ENCODE data around the gene KIF9. TPM values are rescaled to one million over a fixed set of nuclear protein-coding genes. Genes with fewer than 3 reads are reported as not detected.

Gene KIF9
- total and polyA plus RNA-seq, 10 donors, result 3.8 to 15.8 (median 6.7) TPM

DNA sequence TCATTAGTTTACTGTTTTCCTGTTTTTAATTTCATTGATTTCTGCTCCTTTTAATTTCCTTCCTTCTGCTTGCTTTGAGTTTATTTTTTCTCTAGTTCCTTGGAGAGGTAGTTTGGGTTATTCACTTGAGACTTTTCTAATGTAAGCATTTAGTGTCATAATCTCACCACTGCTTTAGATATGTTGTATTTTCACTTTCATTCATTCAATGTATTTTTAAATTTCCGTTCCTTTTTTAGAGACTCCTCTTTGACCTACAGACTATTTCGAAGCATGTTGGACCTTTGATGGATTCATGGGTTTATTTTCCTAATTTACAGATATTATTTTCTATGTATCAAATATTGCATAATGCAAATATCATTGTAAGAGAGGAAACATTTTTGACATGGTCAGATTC, 23.4 kb upstream of the KIF9 start:
- Histone ChIP-seq H3K4me1 (peaks cover 0 to 19% (median 6%) of the 10 kb centered on the region in 6 donors), H3K9me3 (no peaks in the 10 kb centered on the region), H3K27me3 (replicated peaks in 1 of 7) (no peaks in the 10 kb centered on the region), H3K27ac (no peak overlapping the region), H3K36me3 (peaks cover 0 to 64% (median 22%) of the 10 kb centered on the region in 6 donors), H3K4me3 (no peak overlapping the region)
- no peak for DNase-seq
- no peak for TF ChIP-seq POLR2A (IDR thresholded peaks at IDR 0.05)
- no peak for TF ChIP-seq POLR2AphosphoS5 (IDR thresholded peaks at IDR 0.05)
- TF ChIP-seq, protein P1, sequence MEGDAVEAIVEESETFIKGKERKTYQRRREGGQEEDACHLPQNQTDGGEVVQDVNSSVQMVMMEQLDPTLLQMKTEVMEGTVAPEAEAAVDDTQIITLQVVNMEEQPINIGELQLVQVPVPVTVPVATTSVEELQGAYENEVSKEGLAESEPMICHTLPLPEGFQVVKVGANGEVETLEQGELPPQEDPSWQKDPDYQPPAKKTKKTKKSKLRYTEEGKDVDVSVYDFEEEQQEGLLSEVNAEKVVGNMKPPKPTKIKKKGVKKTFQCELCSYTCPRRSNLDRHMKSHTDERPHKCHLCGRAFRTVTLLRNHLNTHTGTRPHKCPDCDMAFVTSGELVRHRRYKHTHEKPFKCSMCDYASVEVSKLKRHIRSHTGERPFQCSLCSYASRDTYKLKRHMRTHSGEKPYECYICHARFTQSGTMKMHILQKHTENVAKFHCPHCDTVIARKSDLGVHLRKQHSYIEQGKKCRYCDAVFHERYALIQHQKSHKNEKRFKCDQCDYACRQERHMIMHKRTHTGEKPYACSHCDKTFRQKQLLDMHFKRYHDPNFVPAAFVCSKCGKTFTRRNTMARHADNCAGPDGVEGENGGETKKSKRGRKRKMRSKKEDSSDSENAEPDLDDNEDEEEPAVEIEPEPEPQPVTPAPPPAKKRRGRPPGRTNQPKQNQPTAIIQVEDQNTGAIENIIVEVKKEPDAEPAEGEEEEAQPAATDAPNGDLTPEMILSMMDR (IDR thresholded peaks at IDR 0.05 in 8 of 11, conservative IDR thresholded peaks at IDR 0.05 in 3 of 11), result no peak
- intact Hi-C loops (cut with DNase I; ENCODE audit: low total_unique reads), result no loop called here
- WGBS, 5 donors, result 59 to 72% (median 71%) methylated on average over 2 of the region's 2 CpGs

DNA sequence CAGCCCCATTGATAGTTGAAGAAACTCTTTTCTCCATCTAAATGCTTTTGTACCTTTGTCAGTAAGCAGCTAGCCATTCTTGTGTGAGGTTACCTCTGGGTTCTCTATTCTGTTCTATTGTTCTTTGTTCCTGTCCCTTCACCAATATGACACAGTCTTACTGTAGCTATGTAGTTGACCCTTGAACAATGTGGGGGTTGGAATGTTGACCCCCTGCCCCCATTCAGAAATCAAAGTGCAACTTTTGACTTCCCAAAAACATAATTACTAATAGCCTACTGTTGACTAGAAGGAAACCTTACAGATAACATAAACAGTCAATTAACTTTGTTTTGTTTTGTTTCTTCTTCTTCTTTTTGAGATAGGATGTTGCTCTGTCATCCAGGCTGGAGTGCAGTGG, 18.9 kb upstream of the KIF9 start:
- no peak for DNase-seq
- Histone ChIP-seq H3K27me3 (replicated peaks in 1 of 7) (no peaks in the 10 kb centered on the region), H3K4me3 (no peak overlapping the region), H3K27ac (no peak overlapping the region), H3K4me1 (peaks cover 0 to 48% (median 22%) of the 10 kb centered on the region in 6 donors), H3K9me3 (no peaks in the 10 kb centered on the region), H3K36me3 (peaks cover 0 to 57% (median 22%) of the 10 kb centered on the region in 6 donors)
- TF ChIP-seq POLR2A (IDR thresholded peaks at IDR 0.05), result no peak
- TF ChIP-seq, protein P1 (IDR thresholded peaks at IDR 0.05 in 8 of 11, conservative IDR thresholded peaks at IDR 0.05 in 3 of 11), result no peak
- intact Hi-C loops (cut with DNase I; ENCODE audit: low total_unique reads), result no loop called here

DNA sequence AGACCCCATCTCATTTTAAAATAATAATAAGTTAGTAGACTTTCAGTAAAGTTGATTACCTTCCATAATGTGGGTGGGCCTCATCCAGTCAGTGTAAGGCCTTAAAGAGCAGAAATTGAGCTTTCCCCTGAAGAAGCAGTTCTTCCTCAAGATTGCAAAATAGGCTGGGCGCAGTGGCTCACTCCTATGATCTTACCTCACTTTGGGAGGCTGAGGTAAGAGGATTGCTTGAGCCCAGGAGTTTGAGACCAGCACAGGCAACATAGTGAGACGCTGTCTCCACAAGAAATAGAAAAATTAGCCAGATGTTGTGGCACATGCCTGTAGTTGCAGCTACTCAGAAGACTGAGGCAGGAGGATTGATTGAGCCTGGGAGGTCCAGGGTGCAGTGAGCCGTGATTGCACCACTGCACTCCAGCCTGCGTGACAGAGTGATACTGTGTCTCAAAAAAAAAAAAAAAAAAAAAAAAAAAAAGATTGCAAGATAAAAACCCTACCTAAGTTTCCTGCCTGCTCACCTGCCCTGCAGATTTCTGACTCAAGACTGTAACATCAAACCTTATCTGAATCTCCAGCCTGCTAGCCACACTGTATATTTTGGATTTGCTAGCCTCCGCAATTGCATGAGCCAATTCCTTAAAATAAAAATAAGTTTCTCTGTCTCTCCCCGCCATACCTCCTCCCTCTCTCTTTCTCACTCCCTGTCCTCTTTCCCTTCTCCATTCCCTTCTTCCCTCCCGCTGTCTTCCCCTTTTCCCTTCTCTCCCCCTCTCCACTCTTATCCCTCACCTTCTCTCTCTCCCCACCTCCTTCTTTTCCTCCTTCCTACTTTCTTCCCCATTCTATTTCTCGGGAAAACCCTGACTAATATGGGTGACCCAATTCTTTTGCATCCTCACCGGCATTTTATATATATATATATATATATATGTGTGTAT, 17.1 kb upstream of the KIF9 start:
- Histone ChIP-seq H3K4me1 (peaks cover 3 to 53% (median 27%) of the 10 kb centered on the region in 6 donors), H3K27ac (peak overlapping the region in 1 of 8 donors; percentile 21), H3K9me3 (no peaks in the 10 kb centered on the region), H3K4me3 (no peak overlapping the region), H3K36me3 (peaks cover 0 to 68% (median 22%) of the 10 kb centered on the region in 6 donors), H3K27me3 (replicated peaks in 1 of 7) (no peaks in the 10 kb centered on the region)
- DNase-seq, result no peak
- TF ChIP-seq POLR2A (IDR thresholded peaks at IDR 0.05), result no peak
- TF ChIP-seq POLR2AphosphoS5 (IDR thresholded peaks at IDR 0.05), result no peak
- TF ChIP-seq, protein P1 (IDR thresholded peaks at IDR 0.05 in 8 of 11, conservative IDR thresholded peaks at IDR 0.05 in 3 of 11), result no peak
- 75 to 91% (median 86%) methylated on average over 9 of the region's 9 CpGs for WGBS, 5 donors
- intact Hi-C loops (cut with DNase I; ENCODE audit: low total_unique reads), result no loop called here

DNA sequence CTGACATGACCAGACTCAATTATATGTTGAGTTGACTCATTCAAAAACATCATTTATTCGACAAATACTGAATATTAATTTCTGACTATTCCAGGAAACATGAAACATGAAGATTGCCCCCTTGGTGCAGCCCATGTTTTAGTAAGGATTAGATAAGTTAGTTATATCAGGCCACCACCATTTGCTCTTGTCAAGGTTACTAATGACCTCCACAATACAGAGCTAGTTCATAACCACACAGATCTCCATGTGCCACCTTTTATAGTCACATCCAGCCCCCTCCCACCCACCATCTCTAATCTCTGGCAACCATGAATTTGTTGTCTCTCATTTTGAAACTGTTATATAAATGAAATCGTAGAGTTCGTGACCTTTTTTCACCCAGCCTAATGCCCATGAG, 15.8 kb upstream of the KIF9 start:
- no peaks in the 10 kb centered on the region for H3K9me3 ChIP-seq
- H3K36me3 ChIP-seq, result peaks cover 0 to 65% (median 17%) of the 10 kb centered on the region in 6 donors
- peak overlapping the region in 1 of 8 donors; percentile 33 for H3K27ac ChIP-seq
- 85 to 92% (median 88%) methylated on average over 3 of the region's 3 CpGs for WGBS, 5 donors
- intact Hi-C loops (cut with DNase I; ENCODE audit: low total_unique reads), result no loop called here
- H3K4me3 ChIP-seq, result no peak overlapping the region
- no peak for DNase-seq
- peaks cover 3 to 62% (median 31%) of the 10 kb centered on the region in 6 donors for H3K4me1 ChIP-seq
- no peaks in the 10 kb centered on the region for H3K27me3 ChIP-seq (replicated peaks in 1 of 7)
- TF ChIP-seq, protein P1 (IDR thresholded peaks at IDR 0.05 in 8 of 11, conservative IDR thresholded peaks at IDR 0.05 in 3 of 11), result no peak
- no peak for TF ChIP-seq POLR2A (IDR thresholded peaks at IDR 0.05)
- TF ChIP-seq POLR2AphosphoS5 (IDR thresholded peaks at IDR 0.05), result no peak
